Immature natural killer cell (primary cell): ENCODE measurements around the gene EIF4E. TPM values are rescaled to one million over a fixed set of nuclear protein-coding genes. Genes with fewer than 3 reads are reported as not detected.
"Not testable (repeated sequence)": the region's sequence is repeated elsewhere in the genome, so short reads cannot be mapped to it uniquely, and the experiment has no call there.

Experiments used
- DNase-seq, 3 donors: peaks; one replicate each; pipeline ENCODE4 v3.0.0; 2022; ENCODE audit warnings: mixed read lengths in 1 of 3
- H3K27ac Mint-ChIP-seq, 6 donors: one replicate each; pipeline ENCODE4 v1.8.0; 2020; ENCODE audit warnings: mixed read lengths in 6 of 6, mild to moderate bottlenecking in 5 of 6, inconsistent platforms in 4 of 6, moderate library complexity in 3 of 6
- H3K27me3 Mint-ChIP-seq, 3 donors: one replicate each; pipeline ENCODE4 v1.8.0; 2020 to 2021; ENCODE audit warnings: low read depth in 3 of 3, mild to moderate bottlenecking in 3 of 3, mixed read lengths in 3 of 3, moderate library complexity in 3 of 3, inconsistent platforms in 1 of 3
- H3K36me3 Mint-ChIP-seq, 3 donors: one replicate each; pipeline ENCODE4 v1.8.0; 2020; ENCODE audit warnings: mixed read lengths in 3 of 3, inconsistent platforms in 2 of 3, mild to moderate bottlenecking in 2 of 3
- H3K4me1 Mint-ChIP-seq, 2 donors: one replicate each; pipeline ENCODE4 v1.8.0; 2020; ENCODE audit warnings: inconsistent platforms in 2 of 2, mild to moderate bottlenecking in 2 of 2, mixed read lengths in 2 of 2, moderate library complexity in 1 of 2
- H3K4me3 Mint-ChIP-seq, 5 donors: one replicate each; pipeline ENCODE4 v1.8.0; 2020; ENCODE audit warnings: mild to moderate bottlenecking in 5 of 5, mixed read lengths in 5 of 5, inconsistent platforms in 3 of 5, moderate library complexity in 3 of 5
- H3K9me3 Mint-ChIP-seq, 6 donors: one replicate each; pipeline ENCODE4 v1.8.0; 2020; ENCODE audit warnings: mild to moderate bottlenecking in 6 of 6, mixed read lengths in 6 of 6, inconsistent platforms in 4 of 6, moderate library complexity in 3 of 6
- polyA plus RNA-seq, 3 donors: library from polyadenylated mRNA; unstranded; fragments of 300-500 nt; fragmentation: Illumina TruSeq; gene quantifications; one replicate each; pipeline ENCODE4 v1.2.3, GENCODE V29; 2021

Gene EIF4E
- polyA plus RNA-seq, 3 donors from 2014 or later: 43.8 to 95.0 (median 69.4) TPM

- not testable (repeated sequence) for H3K4me3 Mint-ChIP-seq, H3K27ac Mint-ChIP-seq, H3K27me3 Mint-ChIP-seq, H3K4me1 Mint-ChIP-seq, DNase-seq, H3K36me3 Mint-ChIP-seq
- H3K9me3 Mint-ChIP-seq: peaks cover 0 to 17% (median 2%) of the 10 kb centered on the region in 6 donors
Observed at GRCh38 chr4:98842917-98843316, 86.0 kb downstream of the EIF4E start.

DNA sequence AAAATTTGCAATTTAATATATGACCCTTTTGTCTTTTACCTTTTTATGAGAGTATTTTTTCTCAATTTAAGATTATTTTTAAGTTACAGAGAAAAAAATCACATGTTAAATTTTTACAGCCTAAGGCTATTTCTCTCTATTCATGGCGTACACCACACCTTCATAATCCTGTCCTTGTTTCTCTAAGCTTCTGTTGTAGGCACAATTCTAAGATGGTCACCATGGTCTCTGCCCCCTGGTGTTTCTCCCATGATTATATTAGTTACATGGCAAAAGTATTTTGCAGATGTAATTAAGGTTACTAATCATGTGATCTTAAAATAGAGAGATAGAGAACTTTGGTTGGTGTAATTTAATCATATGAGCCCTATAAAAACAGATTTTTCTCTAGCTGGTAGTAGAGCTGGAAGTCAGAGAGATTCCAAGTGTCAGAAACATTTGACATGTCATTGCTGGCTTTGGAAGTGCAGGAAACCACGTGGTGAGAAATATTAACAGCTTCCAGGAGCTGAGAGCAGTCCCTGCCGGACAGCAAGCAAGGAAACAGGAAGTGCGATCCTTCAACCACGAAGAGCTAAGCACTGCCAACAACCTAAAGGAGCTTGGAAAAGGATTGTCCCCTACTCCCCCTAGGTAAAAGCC, 89.8 kb downstream of the EIF4E start:
- H3K4me1 Mint-ChIP-seq: no peaks in the 10 kb centered on the region
- no peak for DNase-seq
- H3K4me3 Mint-ChIP-seq: no peak overlapping the region
- no peaks in the 10 kb centered on the region for H3K9me3 Mint-ChIP-seq
- no peak overlapping the region for H3K27ac Mint-ChIP-seq
- H3K36me3 Mint-ChIP-seq: peaks cover 0 to 6% (median 0%) of the 10 kb centered on the region in 3 donors
- H3K27me3 Mint-ChIP-seq: peaks cover 0 to 2% (median 0%) of the 10 kb centered on the region in 3 donors

GRCh38 chr4:98838531-98838930, 90.4 kb downstream of the EIF4E start:
- Mint-ChIP-seq H3K9me3 (no peaks in the 10 kb centered on the region), H3K36me3 (peaks cover 0 to 6% (median 0%) of the 10 kb centered on the region in 3 donors), H3K4me1 (no peaks in the 10 kb centered on the region), H3K27ac (no peak overlapping the region), H3K4me3 (no peak overlapping the region), H3K27me3 (peaks cover 0 to 2% (median 0%) of the 10 kb centered on the region in 3 donors)
- no peak for DNase-seq

DNA sequence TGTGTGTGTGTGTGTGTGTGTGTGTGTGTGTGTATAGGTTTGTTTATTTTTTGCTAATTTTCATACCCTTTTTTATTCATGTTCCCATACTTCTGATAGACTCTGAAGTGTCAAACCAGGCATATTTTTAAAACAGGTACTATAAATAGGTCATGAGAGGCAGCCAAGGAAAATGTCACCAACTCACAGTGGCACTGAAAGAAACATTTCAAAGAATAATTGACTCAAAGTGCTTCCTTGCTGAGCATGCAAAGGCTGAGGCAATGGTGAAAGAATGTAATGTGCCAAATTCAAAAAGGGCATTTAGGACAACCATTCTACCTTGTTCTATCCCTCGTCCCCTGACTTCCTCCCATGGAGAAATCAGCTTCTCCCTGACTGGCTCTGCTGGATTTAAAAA, 95.5 kb downstream of the EIF4E start:
- Mint-ChIP-seq H3K27me3 (no peaks in the 10 kb centered on the region), H3K4me3 (no peak overlapping the region), H3K9me3 (no peaks in the 10 kb centered on the region), H3K4me1 (no peaks in the 10 kb centered on the region), H3K36me3 (no peaks in the 10 kb centered on the region), H3K27ac (no peak overlapping the region)
- no peak for DNase-seq

- not testable (repeated sequence) for H3K27me3 Mint-ChIP-seq, H3K27ac Mint-ChIP-seq, H3K4me1 Mint-ChIP-seq, H3K9me3 Mint-ChIP-seq, DNase-seq, H3K4me3 Mint-ChIP-seq, H3K36me3 Mint-ChIP-seq
Observed at GRCh38 chr4:98831036-98831435, 97.9 kb downstream of the EIF4E start.

Other genes with a start within 250 kb of the EIF4E start
- gene METAP1, start 66.6 kb upstream of the EIF4E start, polyA plus RNA-seq: 10 to 100 TPM; 25.6 to 42.1 (median 30.6) TPM
- 100 to 1,000 TPM; 126 to 167 (median 140) TPM for gene ADH5, start 159.7 kb upstream of the EIF4E start, polyA plus RNA-seq
- not detected for gene ADH4, start 215.2 kb upstream of the EIF4E start, polyA plus RNA-seq